Naive thymus-derived CD8-positive, alpha-beta T cell (primary cell): ENCODE results near the gene NKX1-2. TPM values are rescaled to one million over a fixed set of nuclear protein-coding genes. Genes with fewer than 3 reads are reported as not detected.

ENCODE experiments used
- polyA plus RNA-seq, 3 donors: library from polyadenylated mRNA; unstranded; fragments of 300-500 nt; fragmentation: Illumina TruSeq; gene quantifications; one replicate each; pipeline ENCODE4 v1.2.3, GENCODE V29; 2021
- total RNA-seq, 8 experiments: library from RNA in 2 of 8; stranded (reverse) in 2 of 8; gene quantifications; one replicate each; pipeline ENCODE4 v1.2.3 and lab custom pipeline; 2021 to 2026

The NKX1-2 gene
- total and polyA plus RNA-seq, 5 experiments from 2014 or later = not detected

Other genes starting within 250 kb of the NKX1-2 start
- gene OAT, start 31.1 kb downstream of the NKX1-2 start, total RNA-seq = 10 to 100 TPM; 47.1 to 47.2 TPM
- gene OAT, start 31.1 kb downstream of the NKX1-2 start, polyA plus RNA-seq = 10 to 100 TPM; 67.9 to 91.5 (median 81.1) TPM
- gene LHPP, start 11.8 kb upstream of the NKX1-2 start, total RNA-seq = 10 to 100 TPM; 26.5 to 27.4 TPM
- 10 to 100 TPM; 18.1 to 23.3 (median 21.5) TPM for gene LHPP, start 11.8 kb upstream of the NKX1-2 start, polyA plus RNA-seq